Sigmoid colon (tissue), 7 donors: Measurements from ENCODE around the gene SSBP4. TPM values are rescaled to one million over a fixed set of nuclear protein-coding genes. Genes with fewer than 3 reads are reported as not detected.

Source experiments
- DNase-seq: peaks from one replicate; pipeline ENCODE4 v3.0.0-alpha.2; 2019
- H3K27ac ChIP-seq, 4 donors: fragments of 200-600 bp; sonication (generic); one replicate each; pipeline ENCODE4 v1.5.1; 2016 to 2019; ENCODE audit warnings: mild to moderate bottlenecking in 1 of 4
- H3K27me3 ChIP-seq, 3 donors: fragments of 200-600 bp; sonication (generic); one replicate each; pipeline ENCODE4 v1.5.1; 2019; ENCODE audit warnings: mild to moderate bottlenecking in 1 of 3
- H3K36me3 ChIP-seq, 4 donors: fragments of 200-600 bp; sonication (generic); one replicate each; pipeline ENCODE4 v1.5.1; 2016 to 2019
- H3K4me1 ChIP-seq, 4 donors: fragments of 200-600 bp; sonication (generic); one replicate each; pipeline ENCODE4 v1.5.1; 2017 to 2019
- H3K4me3 ChIP-seq, 4 donors: fragments of 200-600 bp; sonication (generic); one replicate each; pipeline ENCODE4 v1.5.1; 2017 to 2019; ENCODE audit warnings: mild to moderate bottlenecking in 2 of 4, moderate library complexity in 1 of 4
- H3K9me3 ChIP-seq, 4 donors: fragments of 200-600 bp in 3 of 4; sonication (generic) in 3 of 4; one replicate each; pipeline versions ENCODE4 v1.5.1 to v1.6.1; 2013 to 2019
- EP300 ChIP-seq, 4 donors: sonication (generic); formaldehyde crosslinking; IDR thresholded peaks; one replicate each; pipeline ENCODE4 v1.6.1; 2017; ENCODE audit warnings: antibody characterized with exemption in 4 of 4
- POLR2A ChIP-seq, 2 donors: fragments of 450-650 bp; IDR thresholded peaks; one replicate each; pipeline ENCODE4 v1.6.1; 2016; ENCODE audit warnings: antibody characterized with exemption in 2 of 2, mild to moderate bottlenecking in 2 of 2, moderate library complexity in 2 of 2
- POLR2AphosphoS5 ChIP-seq, 4 donors: sonication (generic); formaldehyde crosslinking; IDR thresholded peaks; one replicate each; pipeline ENCODE4 v1.6.1; 2017; ENCODE audit warnings: antibody characterized with exemption in 4 of 4
- whole genome bisulfite sequencing, 2 donors: extraction: QIAGEN DNeasy Blood & Tissue Kit; methylation state at CpG; one replicate each; pipeline ENCODE4 v1.1.7; 2013; 5-methylcytosine and 5-hydroxymethylcytosine counted together
- intact Hi-C: fragments of 100-400 bp; cut with DNase I; formaldehyde crosslinking; loops from one replicate; pipeline ENCODE4 v1.15.1; 2023
- polyA plus RNA-seq, 3 donors: library from polyadenylated mRNA; stranded (reverse); fragments of 200-250 nt; gene quantifications; one replicate each; pipeline ENCODE4 v1.2.3, GENCODE V29; 2013
- total RNA-seq, 4 donors: library from RNA; depleted of rRNA; stranded (reverse); fragments of >200 nt; gene quantifications; one replicate each; pipeline ENCODE4 v1.1.0, GENCODE V29; 2016
- TF ChIP-seq, protein P1 (sequence below), 4 experiments: fragments of 450-650 bp in 3 of 4; fragments of 200-600 bp in 1 of 4; IDR thresholded peaks; one replicate each; pipeline ENCODE4 v1.5.1; 2016 to 2019; ENCODE audit warnings: antibody characterized with exemption in 4 of 4, mild to moderate bottlenecking in 3 of 4, moderate library complexity in 2 of 4
- donor health status: healthy with polysubstance abuse.
- donor health status: Bipolar disorder and iron deficiency.
- donor health status: healthy.

SSBP4 gene
- 10 to 100 TPM; 52.4 to 71.4 (median 58.0) TPM for total RNA-seq
- 10 to 100 TPM; 13.9 to 51.4 (median 32.4) TPM for polyA plus RNA-seq

DNA sequence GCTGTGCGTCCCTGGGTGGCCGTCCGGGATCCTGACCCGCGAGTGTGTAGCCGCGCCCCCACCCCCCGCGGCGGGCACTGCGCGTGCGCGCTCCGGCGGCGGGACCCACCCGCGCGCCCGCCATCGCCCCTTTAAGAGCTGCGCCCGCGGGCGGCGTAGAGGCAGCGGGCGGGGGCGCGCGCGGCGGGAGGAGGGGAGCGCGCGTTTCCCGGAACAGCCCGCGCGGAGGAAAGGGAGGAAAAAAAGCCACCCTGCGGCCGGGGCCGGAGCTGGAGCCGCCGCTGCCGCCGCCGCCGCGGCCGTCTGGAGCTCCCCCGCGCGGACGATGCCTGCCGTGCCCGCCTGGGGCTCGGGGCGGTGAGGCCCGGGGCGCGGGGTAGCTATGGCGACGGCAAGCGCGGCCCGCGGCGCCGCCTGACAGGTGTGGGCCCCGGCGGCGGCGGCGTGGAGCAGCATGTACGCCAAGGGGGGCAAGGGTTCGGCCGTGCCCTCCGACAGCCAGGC, at the start of gene SSBP4:
Gene SSBP4, plus strand, starts transcription at position 204 of the 504 bp plus-strand sequence. Its CDS starts 251 bp downstream, at position 455.
- no peaks in the 10 kb centered on the region for H3K9me3 ChIP-seq
- H3K27ac ChIP-seq, result peak within 1 kb of the TSS; percentile 82 to 88 (median 86)
- TF ChIP-seq POLR2AphosphoS5 (IDR thresholded peaks at IDR 0.05) (peak in 3 of 4 donors; percentile 29 to 60 (median 47)), POLR2A (IDR thresholded peaks at IDR 0.05) (no peak), EP300 (IDR thresholded peaks at IDR 0.05) (no peak)
- TF ChIP-seq, protein P1, sequence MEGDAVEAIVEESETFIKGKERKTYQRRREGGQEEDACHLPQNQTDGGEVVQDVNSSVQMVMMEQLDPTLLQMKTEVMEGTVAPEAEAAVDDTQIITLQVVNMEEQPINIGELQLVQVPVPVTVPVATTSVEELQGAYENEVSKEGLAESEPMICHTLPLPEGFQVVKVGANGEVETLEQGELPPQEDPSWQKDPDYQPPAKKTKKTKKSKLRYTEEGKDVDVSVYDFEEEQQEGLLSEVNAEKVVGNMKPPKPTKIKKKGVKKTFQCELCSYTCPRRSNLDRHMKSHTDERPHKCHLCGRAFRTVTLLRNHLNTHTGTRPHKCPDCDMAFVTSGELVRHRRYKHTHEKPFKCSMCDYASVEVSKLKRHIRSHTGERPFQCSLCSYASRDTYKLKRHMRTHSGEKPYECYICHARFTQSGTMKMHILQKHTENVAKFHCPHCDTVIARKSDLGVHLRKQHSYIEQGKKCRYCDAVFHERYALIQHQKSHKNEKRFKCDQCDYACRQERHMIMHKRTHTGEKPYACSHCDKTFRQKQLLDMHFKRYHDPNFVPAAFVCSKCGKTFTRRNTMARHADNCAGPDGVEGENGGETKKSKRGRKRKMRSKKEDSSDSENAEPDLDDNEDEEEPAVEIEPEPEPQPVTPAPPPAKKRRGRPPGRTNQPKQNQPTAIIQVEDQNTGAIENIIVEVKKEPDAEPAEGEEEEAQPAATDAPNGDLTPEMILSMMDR (IDR thresholded peaks at IDR 0.05), result peak in 1 of 4 experiments; percentile 14
- DNase-seq, result no peak
- intact Hi-C loops, result loop anchor here (5.0 to 10.0 kb wide), 2 partner anchors 137 to 304 kb away; partner anchors contain the start of gene JUND
- WGBS, 2 donors, result 0 to 1% methylated on average over 80 of the region's 80 CpGs
- peaks cover 0 to 79% (median 69%) of the 10 kb centered on the region in 4 donors for H3K4me1 ChIP-seq
- no peaks in the 10 kb centered on the region for H3K36me3 ChIP-seq
- H3K27me3 ChIP-seq, result peaks cover 0 to 29% (median 3%) of the 10 kb centered on the region in 3 donors
- H3K4me3 ChIP-seq, result peak within 1 kb of the TSS; percentile 41 to 74 (median 64)

DNA sequence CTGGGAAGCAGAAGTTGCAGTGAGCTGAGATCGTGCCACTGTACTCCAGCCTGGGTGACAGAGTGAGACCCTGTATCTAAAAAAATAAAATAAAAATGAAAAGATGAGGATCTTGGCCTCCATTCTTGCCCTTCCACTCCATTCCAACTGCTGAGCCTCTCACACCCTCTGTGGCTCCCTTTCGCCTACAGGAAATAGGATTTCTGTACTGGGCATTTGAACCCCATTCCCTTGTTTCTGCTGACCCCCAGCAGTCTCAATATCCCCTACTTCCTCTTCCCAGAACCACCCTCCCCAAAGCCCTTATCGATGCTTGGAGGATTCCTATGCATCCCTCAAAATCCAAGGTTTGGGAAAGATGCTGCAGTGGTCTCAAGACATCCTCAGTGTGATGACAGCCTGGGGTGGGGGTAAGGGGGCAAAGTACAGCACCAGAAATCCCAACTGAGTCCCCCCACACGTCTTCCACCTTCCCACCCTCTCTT, 45.7 kb upstream of the SSBP4 start:
- Histone ChIP-seq H3K36me3 (no peaks in the 10 kb centered on the region), H3K27ac (peak overlapping the region; percentile 60 to 71 (median 68)), H3K4me3 (no peak overlapping the region), H3K9me3 (no peaks in the 10 kb centered on the region), H3K4me1 (peaks cover 0 to 18% (median 15%) of the 10 kb centered on the region in 4 donors), H3K27me3 (no peaks in the 10 kb centered on the region)
- intact Hi-C loops, result no loop called here
- TF ChIP-seq, protein P1 (IDR thresholded peaks at IDR 0.05), result no peak
- TF ChIP-seq POLR2AphosphoS5 (IDR thresholded peaks at IDR 0.05), result no peak
- no peak for TF ChIP-seq POLR2A (IDR thresholded peaks at IDR 0.05)
- no peak for TF ChIP-seq EP300 (IDR thresholded peaks at IDR 0.05)
- 55% methylated on average over 4 of the region's 4 CpGs for WGBS, 2 donors
- DNase-seq, result no peak

DNA sequence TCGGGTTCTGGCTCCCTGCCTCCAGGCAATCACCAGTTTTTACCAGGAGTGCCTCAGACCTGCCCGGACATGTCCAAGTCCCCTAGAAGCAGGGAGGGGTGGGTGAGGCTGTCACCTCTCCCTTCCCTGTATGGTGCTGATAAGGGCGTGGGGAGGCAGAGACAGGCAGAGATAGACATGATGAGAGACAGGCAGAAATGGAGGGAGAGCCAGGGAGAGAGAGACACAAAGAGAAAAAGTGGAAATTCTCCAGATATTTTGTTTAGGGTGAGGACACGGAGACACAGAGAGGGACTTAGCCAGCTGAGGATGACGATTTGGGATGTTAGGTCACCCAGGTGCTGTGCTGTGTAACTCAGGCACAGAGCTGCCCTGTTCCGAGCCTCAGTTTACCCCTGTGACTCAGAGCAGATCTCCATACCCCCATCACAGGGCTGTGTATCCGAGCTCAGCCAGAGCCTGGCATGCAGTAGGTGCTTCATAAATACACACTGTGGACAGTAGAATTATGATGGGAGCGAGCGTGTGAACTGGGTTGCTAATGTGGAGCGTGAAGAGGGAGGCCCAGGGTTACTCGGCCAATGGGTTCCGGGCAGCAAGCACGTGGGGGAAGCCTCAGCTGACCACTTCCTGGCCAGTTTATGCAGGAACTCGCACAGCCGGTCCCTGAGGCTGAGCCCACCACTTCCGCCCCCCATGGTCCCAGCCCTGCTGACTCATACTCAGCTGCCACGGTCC, 45.1 kb upstream of the SSBP4 start:
- TF ChIP-seq POLR2A (IDR thresholded peaks at IDR 0.05) (no peak), EP300 (IDR thresholded peaks at IDR 0.05) (peak in 2 of 4 donors; percentile 46 to 84), POLR2AphosphoS5 (IDR thresholded peaks at IDR 0.05) (peak; percentile 18 to 88 (median 52))
- DNase-seq, result peak; percentile 97
- Histone ChIP-seq H3K27me3 (no peaks in the 10 kb centered on the region), H3K27ac (peak overlapping the region; percentile 60 to 71 (median 68)), H3K4me3 (peak overlapping the region in 1 of 4 donors; percentile 4), H3K4me1 (peaks cover 0 to 18% (median 15%) of the 10 kb centered on the region in 4 donors), H3K9me3 (no peaks in the 10 kb centered on the region), H3K36me3 (no peaks in the 10 kb centered on the region)
- intact Hi-C loops, result no loop called here
- WGBS, 2 donors, result 19 to 23% methylated on average over 17 of the region's 17 CpGs

DNA sequence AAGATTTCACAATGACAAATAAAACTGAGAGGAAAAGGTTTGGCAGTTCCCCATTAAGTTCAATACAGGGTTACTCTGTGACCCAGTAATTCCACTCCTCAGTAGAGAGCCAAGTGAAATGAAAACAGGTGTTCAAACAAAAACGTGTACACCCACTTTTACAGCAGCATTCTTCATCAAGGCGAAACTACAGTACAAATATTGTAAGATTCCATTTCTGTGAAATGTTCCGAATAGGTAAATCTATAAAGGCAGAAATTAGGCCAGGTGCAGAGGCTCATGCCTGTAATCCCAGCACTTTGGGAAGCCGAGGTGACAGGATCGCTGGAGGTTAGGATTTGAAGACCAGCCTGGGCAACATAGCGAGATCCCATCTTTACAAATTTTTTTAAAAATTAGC, 42.2 kb upstream of the SSBP4 start:
- H3K27ac ChIP-seq, result peak overlapping the region in 1 of 4 donors; percentile 77
- WGBS, 2 donors, result 18 to 61% methylated on average over 6 of the region's 6 CpGs

More for the DNA sequence above, 42.2 kb upstream of the SSBP4 start:
- Histone ChIP-seq H3K27me3 (no peaks in the 10 kb centered on the region), H3K9me3 (no peaks in the 10 kb centered on the region), H3K4me3 (no peak overlapping the region), H3K36me3 (no peaks in the 10 kb centered on the region), H3K4me1 (peaks cover 0 to 34% (median 24%) of the 10 kb centered on the region in 4 donors)
- no peak for DNase-seq
- TF ChIP-seq EP300 (IDR thresholded peaks at IDR 0.05), result no peak
- no peak for TF ChIP-seq POLR2AphosphoS5 (IDR thresholded peaks at IDR 0.05)
- TF ChIP-seq, protein P1 (IDR thresholded peaks at IDR 0.05), result no peak
- no peak for TF ChIP-seq POLR2A (IDR thresholded peaks at IDR 0.05)
- intact Hi-C loops, result no loop called here
